Endodermal cell (in vitro differentiated cells): Measurements from ENCODE around the gene COQ8A. TPM values are rescaled to one million over a fixed set of nuclear protein-coding genes. Genes with fewer than 3 reads are reported as not detected.

Source experiments
- DNase-seq: peaks from one replicate; pipeline ENCODE4 v3.0.0-alpha.2; 2017
- H3K27ac ChIP-seq: 2 replicates; pipeline ENCODE4 v1.5.1; 2013; ENCODE audit warnings: mild to moderate bottlenecking, low read depth, low read length, moderate library complexity
- H3K27me3 ChIP-seq: 2 replicates; pipeline ENCODE4 v1.6.1; 2013; ENCODE audit warnings: mild to moderate bottlenecking, low read length, moderate library complexity; ENCODE audit not compliant: insufficient read depth, control insufficient read depth, poor library complexity, severe bottlenecking
- H3K36me3 ChIP-seq: 2 replicates; pipeline ENCODE4 v1.7.0; 2013; ENCODE audit warnings: mild to moderate bottlenecking, low read length, moderate library complexity; ENCODE audit not compliant: control insufficient read depth, insufficient read depth
- H3K4me1 ChIP-seq: one replicate; pipeline ENCODE4 v1.7.0; 2013; ENCODE audit warnings: low read length; ENCODE audit not compliant: control insufficient read depth, insufficient read depth
- H3K4me3 ChIP-seq: 2 replicates; pipeline ENCODE4 v1.5.1; 2013; ENCODE audit warnings: mild to moderate bottlenecking, low read length, moderate library complexity
- H3K9ac ChIP-seq: 2 replicates; pipeline ENCODE4 v1.6.1; 2013; ENCODE audit warnings: mild to moderate bottlenecking, low read length, moderate library complexity; ENCODE audit not compliant: poor library complexity, severe bottlenecking; ENCODE audit errors: extremely low read depth
- H3K9me3 ChIP-seq: 2 replicates; pipeline ENCODE4 v1.6.1; 2013; ENCODE audit warnings: mild to moderate bottlenecking, low read length, moderate library complexity; ENCODE audit not compliant: control insufficient read depth
- H3K27ac Mint-ChIP-seq: 2 replicates; pipeline ENCODE4 v1.8.0; 2020; ENCODE audit warnings: mixed read lengths
- H3K27me3 Mint-ChIP-seq: 2 replicates; pipeline ENCODE4 v1.8.0; 2021; ENCODE audit warnings: mild to moderate bottlenecking, mixed read lengths; ENCODE audit not compliant: insufficient read depth
- H3K36me3 Mint-ChIP-seq: 2 replicates; pipeline ENCODE4 v1.8.0; 2020; ENCODE audit warnings: low read depth, mixed read lengths
- H3K4me1 Mint-ChIP-seq: 2 replicates; pipeline ENCODE4 v1.8.0; 2020; ENCODE audit warnings: mixed read lengths
- H3K4me3 Mint-ChIP-seq: 2 replicates; pipeline ENCODE4 v1.8.0; 2020; ENCODE audit warnings: mild to moderate bottlenecking, moderate library complexity, mixed read lengths
- H3K9me3 Mint-ChIP-seq: 2 replicates; pipeline ENCODE4 v1.8.0; 2020; ENCODE audit warnings: mild to moderate bottlenecking, mixed read lengths
- CTCF ChIP-seq: fragments of 200-600 bp; sonication (generic); conservative IDR thresholded peaks from 2 replicates; pipeline ENCODE4 v1.5.0; 2021; ENCODE audit warnings: antibody characterized with exemption, mild to moderate bottlenecking
- WGBS, 2 experiments: methylation state at CpG; one replicate each; pipeline versions ENCODE4 v1.1.5 to v1.1.7; 2013; ENCODE audit warnings: missing lambda C conversion rate in 2 of 2, mixed read lengths in 1 of 2; ENCODE audit not compliant: insufficient coverage in 1 of 2, insufficient read length in 1 of 2; 5-methylcytosine and 5-hydroxymethylcytosine counted together
- total RNA-seq, 2 donors: library from RNA; stranded (reverse); fragmentation: NEBNext Ultra II Directional in 1 of 2; extraction: Animal tissue kit (Norgen Biotek cat#: 25700) in 1 of 2; gene quantifications; 2 replicates in 1 of 2; 3 replicates in 1 of 2; pipeline ENCODE4 v1.2.1, GENCODE V29; 2021

Gene COQ8A
- total RNA-seq, 2 donors from 2014 or later = 6.6 to 14.9 TPM

- no peak for DNase-seq
- no peak for TF ChIP-seq CTCF
- Mint-ChIP-seq H3K27me3 (no peaks in the 10 kb centered on the region), H3K36me3 (no peaks in the 10 kb centered on the region), H3K4me3 (no peak overlapping the region), H3K9me3 (no peaks in the 10 kb centered on the region), H3K4me1 (no peaks in the 10 kb centered on the region), H3K27ac (no peak overlapping the region)
- Histone ChIP-seq H3K36me3 (no peaks in the 10 kb centered on the region), H3K9ac (no peak overlapping the region), H3K9me3 (no peaks in the 10 kb centered on the region), H3K4me1 (no peaks in the 10 kb centered on the region), H3K27ac (no peak overlapping the region), H3K27me3 (no peaks in the 10 kb centered on the region), H3K4me3 (no peak overlapping the region)
- 87 to 92% methylated on average over 3 of the region's 5 CpGs for WGBS, 2 experiments
Observed at GRCh38 chr1:226919587-226919986, 20.5 kb upstream of the COQ8A start.

- no peaks in the 10 kb centered on the region for H3K36me3 Mint-ChIP-seq
- no peak overlapping the region for H3K4me3 Mint-ChIP-seq
- H3K27me3 ChIP-seq = no peaks in the 10 kb centered on the region
- H3K27ac Mint-ChIP-seq = no peak overlapping the region
- no peaks in the 10 kb centered on the region for H3K9me3 Mint-ChIP-seq
- TF ChIP-seq CTCF = no peak
- no peaks in the 10 kb centered on the region for H3K27me3 Mint-ChIP-seq
- no peak overlapping the region for H3K9ac ChIP-seq
- H3K4me1 ChIP-seq = no peaks in the 10 kb centered on the region
- DNase-seq = no peak
- H3K27ac ChIP-seq = no peak overlapping the region
- no peak overlapping the region for H3K4me3 ChIP-seq
- no peaks in the 10 kb centered on the region for H3K9me3 ChIP-seq
- no peaks in the 10 kb centered on the region for H3K36me3 ChIP-seq
- WGBS, 2 experiments = 87 to 100% methylated on average over 1 of the region's 1 CpG
- H3K4me1 Mint-ChIP-seq = no peaks in the 10 kb centered on the region
Observed at GRCh38 chr1:226919995-226920394, 20.1 kb upstream of the COQ8A start.

GRCh38 chr1:226920446-226920894, 19.6 kb upstream of the COQ8A start:
- H3K9ac ChIP-seq = no peak overlapping the region
- Mint-ChIP-seq H3K27me3 (no peaks in the 10 kb centered on the region), H3K36me3 (no peaks in the 10 kb centered on the region), H3K9me3 (no peaks in the 10 kb centered on the region), H3K27ac (no peak overlapping the region), H3K4me3 (no peak overlapping the region), H3K4me1 (no peaks in the 10 kb centered on the region)
- no peak overlapping the region for H3K27ac ChIP-seq
- no peak overlapping the region for H3K4me3 ChIP-seq
- no peak for DNase-seq
- no peaks in the 10 kb centered on the region for H3K36me3 ChIP-seq
- H3K4me1 ChIP-seq = no peaks in the 10 kb centered on the region
- 83 to 89% methylated on average over 1 to 2 of the region's 2 CpGs for WGBS, 2 experiments
- TF ChIP-seq CTCF = no peak
- no peaks in the 10 kb centered on the region for H3K27me3 ChIP-seq
- H3K9me3 ChIP-seq = no peaks in the 10 kb centered on the region
